Smooth muscle cell (in vitro differentiated cells): ENCODE results near the gene CKB. TPM values are rescaled to one million over a fixed set of nuclear protein-coding genes. Genes with fewer than 3 reads are reported as not detected.

ENCODE experiments used
- DNase-seq: peaks from one replicate; lab custom pipeline; 2025; ENCODE audit not compliant: unreplicated experiment; lab: John Stamatoyannopoulos, UW
- H2AFZ ChIP-seq: fragments of 200-600 bp; sonication (generic); 2 replicates; pipeline ENCODE4 v1.6.0; 2016; ENCODE audit warnings: antibody characterized with exemption, low read depth, mild to moderate bottlenecking
- H3F3A ChIP-seq: fragments of 200-600 bp; sonication (generic); 2 replicates; pipeline ENCODE4 v1.6.0; 2017; ENCODE audit warnings: antibody characterized with exemption, low read depth
- H3K27ac ChIP-seq: fragments of 200-600 bp; sonication (generic); 2 replicates; pipeline ENCODE4 v1.5.1; 2016; ENCODE audit warnings: low read depth, mild to moderate bottlenecking
- H3K27me3 ChIP-seq: fragments of 200-600 bp; sonication (generic); 2 replicates; pipeline ENCODE4 v1.6.1; 2016; ENCODE audit warnings: low read depth, mild to moderate bottlenecking
- H3K36me3 ChIP-seq: fragments of 200-600 bp; sonication (generic); 2 replicates; pipeline ENCODE4 v1.5.1; 2016; ENCODE audit warnings: low read depth
- H3K4me1 ChIP-seq: fragments of 200-600 bp; sonication (generic); 2 replicates; pipeline ENCODE4 v1.5.1; 2016; ENCODE audit warnings: low read depth
- H3K4me2 ChIP-seq: fragments of 200-600 bp; sonication (generic); 2 replicates; pipeline ENCODE4 v1.6.0; 2016; ENCODE audit warnings: mild to moderate bottlenecking
- H3K4me3 ChIP-seq: fragments of 200-600 bp; sonication (generic); 2 replicates; pipeline ENCODE4 v1.5.1; 2016; ENCODE audit warnings: mild to moderate bottlenecking
- H3K79me2 ChIP-seq: fragments of 200-600 bp; sonication (generic); 2 replicates; pipeline ENCODE4 v1.6.0; 2016; ENCODE audit warnings: low read depth, mild to moderate bottlenecking
- H3K9ac ChIP-seq: fragments of 200-600 bp; sonication (generic); 2 replicates; pipeline ENCODE4 v1.6.0; 2016; ENCODE audit warnings: low read depth
- H3K9me3 ChIP-seq: fragments of 200-600 bp; sonication (generic); replicated peaks from 2 replicates; pipeline ENCODE4 v1.5.1; 2016; ENCODE audit warnings: low read depth
- H4K20me1 ChIP-seq: fragments of 200-600 bp; sonication (generic); 2 replicates; pipeline ENCODE4 v1.6.0; 2016; ENCODE audit warnings: low read depth
- WGBS: methylation state at CpG from one replicate; pipeline ENCODE4 v1.1.7; 2016; ENCODE audit warnings: low lambda C conversion rate; 5-methylcytosine and 5-hydroxymethylcytosine counted together
- polyA plus RNA-seq: library from polyadenylated mRNA; unstranded; fragments of >200 nt; fragmentation: Nextera tagmentation; extraction: Ambion mirVana; gene quantifications from 2 replicates; pipeline ENCODE4 v1.2.1, GENCODE V29; 2016
- total RNA-seq: library from RNA; depleted of rRNA; stranded (reverse); fragments of >200 nt; gene quantifications from 2 replicates; pipeline ENCODE4 v1.2.3, GENCODE V29; 2014
- TF ChIP-seq, protein P1 (sequence below): fragments of 200-600 bp; sonication (generic); IDR thresholded peaks from 2 replicates; pipeline ENCODE4 v1.5.1; 2017; ENCODE audit warnings: borderline replicate concordance, mild to moderate bottlenecking, antibody characterized with exemption; ENCODE audit not compliant: insufficient read depth, poor library complexity, severe bottlenecking

CKB gene
- total and polyA plus RNA-seq, 2 experiments from 2014 or later, result 25.7 to 62.9 TPM

DNA sequence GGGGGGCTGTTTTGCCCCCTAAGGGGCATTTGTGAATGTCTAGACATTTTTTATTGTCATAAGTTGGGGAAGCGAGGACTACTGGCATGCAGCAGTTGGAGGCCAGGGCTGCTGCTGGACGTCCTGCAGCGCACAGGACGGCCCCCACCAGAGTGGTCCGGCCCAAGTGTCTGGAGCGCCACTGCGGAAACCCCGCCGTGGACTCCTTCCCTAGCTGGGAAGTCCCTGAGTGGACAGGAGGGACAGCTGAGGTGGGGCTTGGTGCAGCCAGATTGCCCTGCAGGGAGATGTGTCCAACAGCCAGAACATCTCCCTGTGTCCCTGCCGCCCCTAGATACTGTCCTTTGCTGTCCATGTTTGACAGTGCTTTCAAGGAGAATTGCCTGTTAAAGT lies 5.5 kb downstream of the CKB start:
- Histone ChIP-seq H3K27me3 (peaks cover 5% of the 10 kb centered on the region), H2AFZ (no peak overlapping the region), H3K9ac (no peak overlapping the region), H3K4me2 (no peak overlapping the region), H3K4me3 (no peak overlapping the region), H3F3A (no peaks in the 10 kb centered on the region), H4K20me1 (peaks cover 6% of the 10 kb centered on the region), H3K27ac (peak overlapping the region; percentile 22), H3K9me3 (no peaks in the 10 kb centered on the region), H3K36me3 (no peaks in the 10 kb centered on the region), H3K4me1 (peaks cover 11% of the 10 kb centered on the region), H3K79me2 (no peaks in the 10 kb centered on the region)
- TF ChIP-seq, protein P1, sequence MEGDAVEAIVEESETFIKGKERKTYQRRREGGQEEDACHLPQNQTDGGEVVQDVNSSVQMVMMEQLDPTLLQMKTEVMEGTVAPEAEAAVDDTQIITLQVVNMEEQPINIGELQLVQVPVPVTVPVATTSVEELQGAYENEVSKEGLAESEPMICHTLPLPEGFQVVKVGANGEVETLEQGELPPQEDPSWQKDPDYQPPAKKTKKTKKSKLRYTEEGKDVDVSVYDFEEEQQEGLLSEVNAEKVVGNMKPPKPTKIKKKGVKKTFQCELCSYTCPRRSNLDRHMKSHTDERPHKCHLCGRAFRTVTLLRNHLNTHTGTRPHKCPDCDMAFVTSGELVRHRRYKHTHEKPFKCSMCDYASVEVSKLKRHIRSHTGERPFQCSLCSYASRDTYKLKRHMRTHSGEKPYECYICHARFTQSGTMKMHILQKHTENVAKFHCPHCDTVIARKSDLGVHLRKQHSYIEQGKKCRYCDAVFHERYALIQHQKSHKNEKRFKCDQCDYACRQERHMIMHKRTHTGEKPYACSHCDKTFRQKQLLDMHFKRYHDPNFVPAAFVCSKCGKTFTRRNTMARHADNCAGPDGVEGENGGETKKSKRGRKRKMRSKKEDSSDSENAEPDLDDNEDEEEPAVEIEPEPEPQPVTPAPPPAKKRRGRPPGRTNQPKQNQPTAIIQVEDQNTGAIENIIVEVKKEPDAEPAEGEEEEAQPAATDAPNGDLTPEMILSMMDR, result no peak
- WGBS, result 92% methylated on average over 10 of the region's 10 CpGs
- DNase-seq, result no peak

DNA sequence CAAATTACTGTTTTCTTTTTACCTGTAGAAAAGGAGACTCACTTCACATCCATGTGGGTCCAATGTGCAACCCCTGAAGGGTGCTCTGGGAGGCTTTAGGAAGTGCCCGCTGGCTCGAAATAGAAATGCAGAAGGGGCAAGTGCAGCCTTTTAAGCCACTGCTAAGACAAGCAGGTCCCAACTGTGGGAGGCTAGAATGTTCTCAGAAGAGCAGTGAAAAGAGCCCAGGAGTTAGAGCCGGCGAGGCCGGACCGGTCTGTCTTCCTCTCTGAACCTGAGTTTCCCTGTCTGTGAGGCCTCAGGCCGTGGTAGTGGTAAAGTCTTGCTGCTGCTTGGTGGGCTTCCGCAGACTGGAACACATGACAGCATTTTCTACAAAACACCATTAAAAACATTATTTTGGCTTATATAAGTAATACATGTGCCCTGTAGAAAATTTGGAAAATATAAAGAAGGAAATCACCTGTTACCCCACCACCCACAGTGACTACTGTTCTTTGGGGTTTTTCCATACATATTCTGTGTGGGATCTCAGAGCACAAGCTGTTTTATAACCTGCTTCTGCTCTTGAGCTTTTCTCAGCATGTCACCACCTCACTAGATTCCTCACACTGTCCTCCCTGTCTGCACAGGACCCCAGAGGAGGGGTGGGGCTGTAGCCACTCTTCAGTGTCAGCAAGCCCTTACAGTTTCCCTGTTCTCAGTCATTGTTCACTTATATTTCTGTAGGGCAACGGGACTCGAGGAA lies 6.0 kb downstream of the CKB start:
- H3K9me3 ChIP-seq, result no peaks in the 10 kb centered on the region
- H3K9ac ChIP-seq, result no peak overlapping the region
- H3K36me3 ChIP-seq, result no peaks in the 10 kb centered on the region
- no peak overlapping the region for H3K27ac ChIP-seq
- peaks cover 6% of the 10 kb centered on the region for H3K4me1 ChIP-seq
- H3K27me3 ChIP-seq, result no peaks in the 10 kb centered on the region
- H3K4me3 ChIP-seq, result no peak overlapping the region
- no peaks in the 10 kb centered on the region for H3K79me2 ChIP-seq
- H2AFZ ChIP-seq, result no peak overlapping the region
- peaks cover 6% of the 10 kb centered on the region for H4K20me1 ChIP-seq
- TF ChIP-seq, protein P1, result no peak
- H3K4me2 ChIP-seq, result no peak overlapping the region
- whole genome bisulfite sequencing, result 86% methylated on average over 10 of the region's 10 CpGs
- no peak for DNase-seq
- H3F3A ChIP-seq, result no peaks in the 10 kb centered on the region

DNA sequence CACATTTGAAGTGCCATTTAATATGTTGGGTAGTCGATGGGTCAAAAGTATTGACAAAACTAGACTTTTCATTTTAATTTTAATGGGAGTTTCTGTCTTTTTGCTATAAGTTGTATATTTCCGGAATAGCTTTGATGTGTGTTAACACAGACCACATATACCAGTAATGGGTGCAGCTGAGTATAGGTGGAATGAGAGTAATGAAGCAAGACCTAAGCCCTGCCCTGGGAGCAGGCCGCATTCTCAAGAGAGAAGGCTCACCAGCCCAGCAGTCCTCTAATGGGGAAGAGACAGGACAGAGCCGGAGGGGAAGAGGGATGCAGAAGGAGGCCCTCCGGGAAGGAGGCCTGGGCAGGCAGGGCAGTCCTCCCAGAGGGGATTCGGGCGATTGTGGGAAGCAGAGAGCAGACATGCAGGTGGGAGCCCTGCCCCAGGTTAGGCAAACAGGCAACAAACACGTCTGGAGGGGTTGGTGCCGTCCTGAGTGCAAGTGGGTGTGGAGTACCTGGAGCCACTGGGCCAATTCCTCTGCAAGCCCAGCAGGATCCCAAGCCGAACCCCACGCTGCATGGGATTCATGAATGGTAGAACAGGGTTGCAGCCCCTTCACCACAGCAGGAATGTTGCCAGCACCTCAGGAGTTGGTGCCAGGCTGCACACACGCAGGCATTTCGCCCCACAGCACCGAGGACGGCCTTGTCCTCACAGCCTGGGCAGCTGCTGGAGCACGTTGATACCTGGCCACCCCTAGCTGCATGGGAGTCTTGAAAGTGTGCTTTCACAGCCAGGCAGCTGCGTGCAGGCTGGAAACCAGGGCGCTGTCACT lies 7.8 kb downstream of the CKB start:
- H3K27ac ChIP-seq, result no peak overlapping the region
- WGBS, result 95% methylated on average over 18 of the region's 18 CpGs
- DNase-seq, result no peak
- H3K27me3 ChIP-seq, result no peaks in the 10 kb centered on the region
- no peak overlapping the region for H3K4me2 ChIP-seq
- H3K4me3 ChIP-seq, result no peak overlapping the region
- H3K36me3 ChIP-seq, result no peaks in the 10 kb centered on the region
- no peak overlapping the region for H2AFZ ChIP-seq
- H3K9me3 ChIP-seq, result no peaks in the 10 kb centered on the region
- TF ChIP-seq, protein P1, result no peak
- no peak overlapping the region for H3K9ac ChIP-seq
- H3K79me2 ChIP-seq, result no peaks in the 10 kb centered on the region
- no peaks in the 10 kb centered on the region for H3F3A ChIP-seq
- no peaks in the 10 kb centered on the region for H3K4me1 ChIP-seq
- H4K20me1 ChIP-seq, result no peaks in the 10 kb centered on the region
